ENCODE data around the gene PSMD6. TPM values are rescaled to one million over a fixed set of nuclear protein-coding genes. Genes with fewer than 3 reads are reported as not detected.

PSMD6 gene
- total RNA-seq, 4 donors from 2014 or later: 37.3 to 48.7 (median 38.2) TPM

- Histone ChIP-seq H3K27ac (no peak overlapping the region), H3K9me3 (no peaks in the 10 kb centered on the region), H3K27me3 (no peaks in the 10 kb centered on the region), H3K4me1 (no peaks in the 10 kb centered on the region), H3K36me3 (no peaks in the 10 kb centered on the region), H3K4me3 (no peak overlapping the region)
- DNase-seq: no peak
- TF ChIP-seq POLR2A (IDR thresholded peaks at IDR 0.05) (no peak), CTCF (IDR thresholded peaks at IDR 0.05) (no peak)
Observed at GRCh38 chr3:64063983-64064438, 40.7 kb upstream of the PSMD6 start.

GRCh38 chr3:64063207-64063982, 40.1 kb upstream of the PSMD6 start:
- DNase-seq: no peak
- TF ChIP-seq POLR2A (IDR thresholded peaks at IDR 0.05) (no peak), CTCF (IDR thresholded peaks at IDR 0.05) (no peak)
- Histone ChIP-seq H3K4me1 (no peaks in the 10 kb centered on the region), H3K27ac (no peak overlapping the region), H3K4me3 (no peak overlapping the region), H3K27me3 (no peaks in the 10 kb centered on the region), H3K36me3 (no peaks in the 10 kb centered on the region), H3K9me3 (no peaks in the 10 kb centered on the region)

GRCh38 chr3:64061628-64062027, 38.3 kb upstream of the PSMD6 start:
- no peak for DNase-seq
- Histone ChIP-seq H3K27me3 (no peaks in the 10 kb centered on the region), H3K36me3 (no peaks in the 10 kb centered on the region), H3K4me1 (no peaks in the 10 kb centered on the region), H3K9me3 (no peaks in the 10 kb centered on the region), H3K27ac (no peak overlapping the region), H3K4me3 (no peak overlapping the region)
- no peak for TF ChIP-seq POLR2A (IDR thresholded peaks at IDR 0.05)
- no peak for TF ChIP-seq CTCF (IDR thresholded peaks at IDR 0.05)

GRCh38 chr3:64059484-64060175, 36.3 kb upstream of the PSMD6 start:
- no peaks in the 10 kb centered on the region for H3K27me3 ChIP-seq
- H3K36me3 ChIP-seq: no peaks in the 10 kb centered on the region
- DNase-seq: no peak
- TF ChIP-seq POLR2A (IDR thresholded peaks at IDR 0.05): no peak
- no peak for TF ChIP-seq CTCF (IDR thresholded peaks at IDR 0.05)
- H3K9me3 ChIP-seq: no peaks in the 10 kb centered on the region
- no peak overlapping the region for H3K4me3 ChIP-seq
- H3K4me1 ChIP-seq: no peaks in the 10 kb centered on the region
- no peak overlapping the region for H3K27ac ChIP-seq

GRCh38 chr3:64058566-64058965, 35.3 kb upstream of the PSMD6 start:
- DNase-seq: no peak
- H3K36me3 ChIP-seq: no peaks in the 10 kb centered on the region
- no peak overlapping the region for H3K4me3 ChIP-seq
- no peaks in the 10 kb centered on the region for H3K4me1 ChIP-seq
- H3K27ac ChIP-seq: no peak overlapping the region
- TF ChIP-seq CTCF (IDR thresholded peaks at IDR 0.05) (no peak), POLR2A (IDR thresholded peaks at IDR 0.05) (no peak)
- H3K9me3 ChIP-seq: no peaks in the 10 kb centered on the region
- no peaks in the 10 kb centered on the region for H3K27me3 ChIP-seq

Data from Peyer's patch (tissue), 4 donors.